NCI-H1417 treated with DMSO at 0.1 percent for 48 hours (cell line): ENCODE results near the gene CTR9.

Source experiments
- DNase-seq: peaks from one replicate; lab custom pipeline; 2025; lab: John Stamatoyannopoulos, UW

The CTR9 gene

DNA sequence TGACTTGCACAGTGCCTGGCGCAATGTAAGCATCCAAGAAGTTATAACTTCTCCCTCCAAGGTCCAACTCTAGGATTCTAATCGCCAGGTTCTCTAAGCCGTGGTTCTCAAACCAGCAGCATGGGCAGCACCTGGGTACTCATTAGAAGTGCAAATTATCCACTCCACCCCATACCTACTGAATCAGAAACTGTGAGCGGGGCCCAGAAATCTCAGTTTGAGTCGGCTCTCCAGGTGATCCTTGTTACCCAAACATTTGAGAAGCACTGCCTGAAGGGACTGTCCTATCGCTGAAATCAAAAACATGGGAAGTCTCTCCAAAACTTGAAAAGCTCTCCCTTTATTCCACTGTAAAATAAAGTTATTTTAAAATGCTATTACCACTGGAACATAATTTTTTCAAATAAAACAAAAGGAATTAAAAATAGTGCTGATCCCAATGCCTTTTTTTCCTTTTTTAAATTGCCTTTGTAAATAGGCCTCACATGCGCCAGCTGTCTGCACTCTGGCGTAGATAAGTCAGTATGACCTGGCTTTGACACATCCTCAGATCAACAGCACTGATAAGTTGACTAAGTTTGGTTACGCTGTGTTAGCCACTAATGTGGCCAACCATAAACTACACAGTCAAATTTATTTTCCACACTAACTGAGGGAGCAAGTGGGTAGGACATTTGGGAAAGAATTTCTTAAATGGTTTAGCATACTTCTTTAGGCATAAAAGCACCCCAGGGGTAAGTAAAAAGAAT is 8.4 kb upstream of the CTR9 start:
- no peak for DNase-seq

DNA sequence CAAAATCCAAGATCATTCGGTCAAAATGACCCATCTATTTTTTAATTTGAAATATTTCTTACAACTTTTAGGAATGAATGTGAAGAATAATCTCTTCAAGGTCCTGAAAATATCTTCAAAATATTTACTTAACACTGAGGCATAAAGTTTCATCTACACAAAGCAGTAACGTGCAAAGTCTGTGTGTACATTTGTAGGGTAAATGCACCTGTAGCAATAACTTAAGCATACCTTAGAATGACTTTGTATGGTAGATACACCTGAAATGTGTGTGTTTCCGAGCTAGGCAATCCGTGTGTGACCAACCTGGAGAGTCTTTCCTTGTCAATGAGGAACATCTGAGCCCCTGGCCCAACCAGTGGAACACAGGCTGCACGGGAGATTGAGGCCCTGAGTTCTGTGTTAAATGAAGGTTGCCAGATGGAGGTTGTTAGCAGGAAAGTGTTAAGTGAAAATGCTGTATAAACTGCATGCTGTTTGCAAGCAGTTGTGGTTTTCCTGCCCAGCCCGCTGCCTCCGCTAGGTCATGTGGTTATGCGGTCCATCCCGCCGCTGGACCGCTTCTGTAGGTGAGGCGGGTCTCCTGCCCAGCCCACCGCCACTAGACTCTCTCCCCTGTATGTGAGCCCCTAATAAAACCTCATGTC is 7.6 kb upstream of the CTR9 start:
- DNase-seq = no peak

DNA sequence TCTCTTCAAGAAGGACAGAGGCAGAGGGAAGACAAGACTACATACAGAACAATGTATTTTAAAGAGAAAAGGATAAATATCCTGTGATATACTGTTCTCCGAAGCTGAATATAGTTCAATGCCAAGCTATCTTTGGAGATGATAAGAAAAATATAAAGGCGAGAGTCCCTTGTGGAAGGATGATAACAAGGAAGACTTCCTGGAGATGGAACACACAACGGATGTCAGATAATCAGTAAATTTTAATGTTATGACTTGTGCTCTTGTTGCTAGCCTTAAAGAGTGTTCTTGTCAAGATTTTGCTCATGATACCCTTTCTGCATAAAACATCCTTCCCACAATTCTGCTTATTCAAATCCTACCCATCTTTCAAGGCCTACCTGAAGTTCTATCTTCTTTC is 6.8 kb upstream of the CTR9 start:
- DNase-seq = no peak

DNA sequence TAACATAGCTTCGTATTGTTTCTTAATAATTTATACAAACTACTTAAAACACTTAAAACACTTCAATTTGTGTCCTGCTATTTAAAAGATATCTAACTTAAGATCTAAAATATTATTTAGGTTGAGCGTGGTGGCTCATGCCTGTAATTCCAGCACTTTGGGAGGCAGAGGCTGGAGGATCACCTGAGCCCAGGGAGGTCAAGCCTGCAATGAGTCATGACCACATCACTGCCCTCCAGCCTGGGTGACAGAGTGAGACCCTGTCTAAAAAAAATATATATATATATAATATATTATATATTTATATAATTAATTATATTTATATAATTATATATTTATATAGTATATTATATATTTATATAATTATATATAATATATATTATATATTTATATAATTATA is 4.2 kb upstream of the CTR9 start:
- DNase-seq = no peak

DNA sequence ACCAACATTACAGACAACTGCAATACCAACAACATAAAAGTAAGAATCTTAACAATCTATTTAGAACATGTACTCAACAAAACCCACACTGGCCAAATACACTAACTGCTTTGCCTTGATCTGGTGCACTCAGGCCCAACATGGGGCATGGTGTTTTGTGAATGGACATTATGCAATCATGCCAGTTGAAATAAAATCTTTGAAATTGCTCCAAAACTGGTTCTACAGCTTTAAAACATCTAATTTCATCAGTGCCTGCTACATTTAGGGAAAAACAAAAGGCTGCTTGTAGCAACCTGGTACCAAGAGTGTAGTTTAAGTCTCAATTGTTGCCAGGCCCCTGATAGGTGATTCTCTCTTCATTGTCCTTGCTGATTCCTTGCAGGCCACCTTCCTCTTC is 3.3 kb upstream of the CTR9 start:
- no peak for DNase-seq

DNA sequence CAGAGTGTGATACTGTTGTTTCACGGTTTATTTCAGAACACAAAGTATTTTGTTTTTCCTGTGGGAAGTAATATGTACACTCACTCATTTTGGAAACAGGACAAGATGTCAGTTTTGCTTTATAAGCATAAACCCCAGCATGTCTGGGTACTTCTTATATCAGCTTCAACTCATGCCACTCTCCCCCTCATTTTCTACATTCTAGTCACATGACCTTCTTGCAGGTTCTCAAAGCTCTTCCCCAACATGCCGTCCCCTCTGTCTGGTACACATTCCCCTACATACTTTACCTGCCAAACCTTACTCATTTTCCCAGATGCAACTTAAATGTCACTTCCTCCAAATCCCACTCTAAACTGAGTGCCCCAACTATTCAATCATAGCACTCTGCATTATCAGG is 1.6 kb upstream of the CTR9 start:
- no peak for DNase-seq

DNA sequence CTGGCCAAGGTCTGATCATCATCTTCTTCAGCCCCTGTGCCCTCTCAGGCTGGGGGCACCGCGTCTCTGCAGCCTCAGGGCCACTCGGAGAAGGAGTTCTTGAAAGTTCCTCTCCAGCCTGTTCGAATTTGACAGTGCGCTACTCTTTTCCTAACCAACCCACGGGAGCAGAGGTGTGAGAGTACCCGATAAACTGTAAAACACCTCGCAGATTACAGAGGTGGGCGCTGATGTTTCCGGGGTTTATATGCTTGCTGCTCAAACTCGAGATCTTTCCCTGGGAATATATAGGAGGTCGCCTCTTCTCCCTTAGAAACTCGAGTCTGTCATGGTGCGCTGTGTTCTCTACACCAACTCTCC is 515 bp downstream of the CTR9 start:
- no peak for DNase-seq

DNA sequence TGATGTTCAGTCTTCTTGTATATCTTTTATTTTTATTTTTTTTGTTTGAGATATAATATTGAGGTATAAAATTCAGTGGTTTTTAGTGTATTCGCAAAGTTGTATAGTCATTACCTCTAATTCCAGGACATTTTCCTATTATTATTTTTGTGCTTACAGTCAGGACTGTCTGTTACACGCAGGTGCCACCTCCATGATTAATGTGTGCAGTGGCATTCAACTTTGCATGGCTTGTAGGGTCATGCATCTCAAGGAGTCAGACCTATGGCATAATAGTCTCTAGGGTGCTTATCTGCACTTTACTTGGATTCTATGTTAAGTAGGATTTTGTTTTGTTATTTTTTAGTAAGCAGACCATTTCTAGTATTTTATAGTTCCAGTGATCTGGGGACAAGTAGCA is 1.0 kb downstream of the CTR9 start:
- DNase-seq = no peak

DNA sequence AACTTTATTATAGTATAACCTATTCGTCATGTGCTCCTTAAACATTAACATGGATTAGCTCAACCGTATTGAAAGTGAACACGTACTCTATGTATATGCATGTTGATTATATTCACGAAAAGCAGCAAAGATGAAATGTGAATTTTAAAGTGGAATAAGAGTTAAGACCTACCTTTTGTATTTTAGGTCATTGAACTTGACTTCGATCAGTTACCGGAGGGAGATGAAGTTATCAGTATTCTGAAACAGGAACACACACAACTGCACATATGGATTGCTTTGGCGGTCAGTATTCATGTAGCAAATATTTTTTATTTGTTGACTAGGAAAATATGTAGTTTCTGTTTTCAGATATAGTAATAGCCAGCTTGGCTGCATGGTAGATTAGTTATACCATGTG is 1.4 kb downstream of the CTR9 start:
- DNase-seq = no peak

DNA sequence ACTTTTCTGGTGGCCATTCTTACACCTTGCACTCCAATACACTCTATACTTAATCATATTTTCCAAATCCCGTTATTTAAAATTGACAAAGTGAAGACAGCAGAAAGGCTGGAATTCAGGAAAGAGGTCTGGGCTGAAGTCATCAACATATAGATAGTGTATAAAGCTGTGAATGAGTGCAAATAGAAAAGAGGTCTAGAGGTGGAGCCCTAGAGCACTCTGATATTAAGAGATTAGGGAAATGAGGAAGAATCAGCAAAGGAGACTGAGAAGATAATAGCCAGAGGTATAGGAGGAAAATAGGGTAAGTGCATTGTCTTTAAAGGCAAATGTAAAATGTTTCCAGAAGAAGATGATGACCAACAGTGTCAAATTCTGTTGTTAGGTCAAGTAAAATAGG is 7.9 kb downstream of the CTR9 start:
- DNase-seq = no peak

DNA sequence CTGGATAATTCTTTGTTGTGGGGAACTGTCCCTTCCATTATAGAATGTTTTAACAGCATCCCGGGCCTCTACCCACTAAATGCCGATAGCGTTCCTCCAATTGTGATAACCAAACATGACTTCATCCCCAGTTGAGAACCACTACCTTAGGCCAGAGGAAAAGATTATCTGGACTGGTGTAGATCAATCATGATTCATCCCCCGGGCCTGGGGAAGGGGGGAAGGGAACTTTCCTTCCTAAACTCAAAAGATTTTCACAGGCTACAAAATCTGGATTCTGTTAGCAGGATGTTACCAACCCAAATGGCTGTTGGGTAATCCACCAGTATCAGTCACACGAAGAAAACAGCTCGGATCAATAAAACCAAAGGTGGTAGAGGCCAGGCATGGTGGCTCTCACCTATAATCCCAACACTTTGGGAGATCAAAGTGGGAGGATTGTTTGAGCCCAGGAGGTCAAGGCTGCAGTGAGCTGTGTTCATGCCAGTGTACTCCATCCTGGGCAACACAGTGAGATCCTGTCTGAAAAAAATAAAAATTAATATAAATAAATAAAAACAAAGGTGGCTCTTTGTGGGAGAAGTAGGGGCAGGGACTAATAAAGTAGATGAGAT is 10.1 kb downstream of the CTR9 start:
- DNase-seq = no peak

DNA sequence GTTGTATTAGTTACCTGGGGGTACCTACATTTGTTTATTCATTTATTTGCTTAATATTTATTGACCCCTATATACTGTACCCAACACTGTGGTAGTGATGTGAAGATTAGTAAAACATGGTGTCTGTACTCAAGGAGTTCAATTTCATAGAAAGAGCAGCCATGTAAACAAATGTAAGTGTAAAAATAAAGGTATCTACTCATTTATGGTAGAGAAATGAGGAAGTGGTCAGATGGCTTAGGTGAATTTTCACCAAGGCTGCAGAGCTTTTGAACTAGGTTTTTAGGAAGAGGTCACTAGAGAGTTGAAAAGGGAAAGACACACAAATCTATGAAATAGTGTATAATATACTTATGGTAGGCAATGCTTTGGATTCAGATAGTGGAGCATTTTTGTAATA is 11.1 kb downstream of the CTR9 start:
- DNase-seq = no peak

DNA sequence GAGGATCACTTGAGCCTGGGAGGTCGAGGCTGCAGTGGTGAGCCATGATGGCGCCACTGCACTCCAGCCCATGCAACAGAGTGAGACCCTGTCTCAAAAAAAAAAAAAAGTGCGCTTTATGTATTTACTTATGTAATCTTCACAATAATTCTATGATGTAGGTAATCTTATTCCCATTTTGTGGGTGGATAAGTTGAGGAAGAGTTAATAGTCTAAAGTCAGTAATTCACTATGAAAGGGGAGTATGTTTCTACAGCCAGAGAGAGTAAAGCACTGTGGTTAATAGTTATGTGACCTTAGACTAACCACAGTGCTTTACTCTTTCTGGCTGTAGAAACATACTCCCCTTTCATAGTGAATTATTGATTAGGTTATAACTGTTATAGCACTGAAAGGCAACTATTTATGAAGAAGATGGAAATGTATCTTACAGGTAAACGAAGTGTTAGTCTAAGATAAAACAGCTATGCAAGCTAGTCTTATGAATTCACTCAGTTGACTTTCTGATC is 11.9 kb downstream of the CTR9 start:
- no peak for DNase-seq

DNA sequence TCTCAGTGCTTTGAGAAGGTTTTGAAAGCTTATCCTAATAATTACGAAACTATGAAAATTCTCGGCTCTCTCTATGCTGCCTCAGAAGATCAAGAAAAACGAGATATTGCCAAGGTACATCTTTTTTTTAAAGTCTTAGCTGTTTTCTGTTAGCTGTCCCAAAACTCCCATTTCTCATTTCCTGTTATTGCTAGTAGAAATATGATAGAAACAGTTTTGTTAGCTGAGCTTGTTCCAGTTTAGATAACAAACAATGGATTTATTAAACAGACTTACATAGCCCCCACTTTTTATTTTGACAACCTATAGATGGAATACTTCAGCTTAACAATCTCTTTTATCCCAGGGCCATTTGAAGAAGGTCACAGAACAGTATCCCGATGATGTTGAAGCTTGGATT is 12.7 kb downstream of the CTR9 start:
- no peak for DNase-seq

DNA sequence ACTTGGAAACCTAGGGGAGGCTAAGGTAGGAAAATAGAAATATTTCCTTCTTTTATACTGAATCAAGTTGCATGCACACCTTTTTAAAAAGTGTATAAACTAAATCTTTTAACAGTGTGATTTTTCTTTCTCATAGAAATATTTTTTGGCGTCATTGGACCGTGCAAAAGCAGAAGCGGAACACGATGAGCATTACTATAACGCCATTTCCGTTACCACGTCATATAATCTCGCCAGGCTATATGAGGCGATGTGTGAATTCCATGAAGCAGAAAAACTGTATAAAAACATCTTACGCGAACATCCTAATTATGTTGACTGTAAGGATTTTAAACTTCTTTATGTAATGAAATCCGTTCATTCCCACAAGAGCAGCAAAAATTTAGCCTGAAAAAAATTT is 13.4 kb downstream of the CTR9 start:
- no peak for DNase-seq

DNA sequence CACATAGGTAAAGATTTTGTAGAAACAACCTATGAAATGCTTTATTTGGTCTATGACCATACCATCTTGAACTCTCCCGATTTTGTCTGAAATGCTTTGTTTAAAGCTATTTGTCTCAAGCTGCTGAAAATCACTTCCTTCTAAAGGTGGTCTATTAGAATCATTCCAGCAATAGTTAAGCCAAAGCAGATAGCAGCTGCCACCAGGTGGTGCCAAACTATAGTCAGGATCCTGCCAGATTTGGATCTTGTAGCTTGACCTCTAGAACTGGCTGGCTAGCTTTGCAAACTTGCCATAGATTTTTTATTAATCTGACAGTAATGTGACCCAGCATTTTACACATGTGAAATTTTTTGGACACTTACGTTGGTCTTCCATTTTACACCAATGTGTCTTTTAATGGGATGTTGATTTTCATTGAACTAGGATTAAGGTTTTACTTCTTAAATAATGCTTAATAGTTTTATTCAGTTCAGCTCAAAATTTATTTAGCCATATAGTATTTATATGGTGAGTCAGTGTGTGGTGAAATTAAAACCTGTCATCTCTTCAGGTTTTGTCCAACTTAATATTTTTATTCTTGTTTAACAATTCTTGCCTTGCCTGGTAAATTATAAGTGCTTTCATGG is 19.7 kb downstream of the CTR9 start:
- DNase-seq = no peak

DNA sequence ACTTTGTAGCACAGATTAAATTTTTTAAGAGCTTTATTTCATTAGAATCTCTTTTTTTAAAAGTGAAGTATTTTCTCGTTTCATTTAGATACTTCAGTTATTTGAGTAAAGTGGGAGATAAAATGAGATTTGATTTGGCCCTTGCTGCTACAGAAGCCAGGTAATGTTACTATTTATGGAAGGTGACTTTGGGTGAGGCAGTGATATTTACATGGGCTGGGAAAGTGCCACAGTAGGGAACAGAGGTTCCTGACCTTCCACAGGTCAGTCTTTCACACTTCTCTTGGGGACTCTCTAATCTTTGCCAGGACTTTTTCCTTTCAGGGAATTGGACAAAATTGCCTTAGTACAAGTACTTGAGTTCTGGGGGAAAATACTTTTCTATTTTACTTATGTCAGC is 20.4 kb downstream of the CTR9 start:
- no peak for DNase-seq

DNA sequence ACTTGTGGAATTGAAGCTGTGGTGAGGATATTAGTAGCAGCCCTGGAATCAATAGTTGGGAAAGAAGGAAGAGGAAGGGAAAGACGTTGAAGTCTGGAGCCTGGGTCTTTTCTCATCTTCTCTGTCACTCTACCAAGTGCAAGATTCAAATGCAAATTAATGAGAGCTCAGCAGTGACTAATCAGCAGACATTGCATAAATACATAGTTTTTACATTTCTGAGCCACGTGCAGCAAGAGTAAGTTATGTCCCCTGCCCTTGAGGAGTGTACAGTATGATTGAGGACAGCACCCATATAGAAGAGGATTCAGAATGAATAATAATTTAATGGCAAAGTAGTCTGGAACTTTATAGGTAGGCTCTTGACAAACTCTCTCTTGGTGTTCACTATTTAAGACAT is 23.8 kb downstream of the CTR9 start:
- no peak for DNase-seq

DNA sequence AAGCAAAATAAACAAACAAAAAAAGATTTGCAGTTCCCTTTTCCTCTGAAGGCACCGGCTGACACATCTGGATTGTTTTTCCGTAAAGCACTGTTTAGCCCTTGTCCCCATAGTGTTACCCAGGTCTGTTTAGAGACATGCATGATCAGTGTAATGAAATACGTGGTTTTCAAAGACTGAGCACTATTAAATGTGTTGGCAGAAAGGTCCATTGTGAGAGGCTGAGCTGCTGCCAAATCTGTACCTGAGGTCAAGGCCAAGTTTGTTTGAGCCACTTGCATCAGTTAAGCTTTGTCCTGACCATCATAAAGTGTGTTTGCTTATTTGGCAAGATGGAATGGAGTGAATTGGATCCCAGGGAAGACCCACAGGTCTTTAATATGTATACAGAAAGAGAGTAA is 26.3 kb downstream of the CTR9 start:
- DNase-seq = no peak

DNA sequence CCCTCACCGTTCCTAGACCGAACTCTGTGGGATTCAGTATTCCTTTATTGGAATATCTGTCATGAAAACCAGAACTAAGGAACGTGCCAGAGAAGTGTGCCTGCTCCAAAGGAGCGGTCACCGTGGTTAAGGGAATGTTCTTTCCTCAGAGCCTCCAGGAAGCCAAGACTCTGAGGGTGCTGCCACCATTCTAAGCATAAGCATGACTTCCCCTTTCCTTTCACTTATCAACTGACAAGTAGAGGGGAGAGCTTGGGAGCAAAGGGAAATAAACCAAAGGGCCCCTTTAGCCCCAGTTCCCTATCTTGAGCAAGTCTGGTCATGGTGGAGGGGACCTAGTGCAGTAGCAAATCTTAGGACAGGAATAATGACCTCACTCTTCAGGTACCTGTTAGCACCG is 26.8 kb downstream of the CTR9 start:
- DNase-seq = no peak

DNA sequence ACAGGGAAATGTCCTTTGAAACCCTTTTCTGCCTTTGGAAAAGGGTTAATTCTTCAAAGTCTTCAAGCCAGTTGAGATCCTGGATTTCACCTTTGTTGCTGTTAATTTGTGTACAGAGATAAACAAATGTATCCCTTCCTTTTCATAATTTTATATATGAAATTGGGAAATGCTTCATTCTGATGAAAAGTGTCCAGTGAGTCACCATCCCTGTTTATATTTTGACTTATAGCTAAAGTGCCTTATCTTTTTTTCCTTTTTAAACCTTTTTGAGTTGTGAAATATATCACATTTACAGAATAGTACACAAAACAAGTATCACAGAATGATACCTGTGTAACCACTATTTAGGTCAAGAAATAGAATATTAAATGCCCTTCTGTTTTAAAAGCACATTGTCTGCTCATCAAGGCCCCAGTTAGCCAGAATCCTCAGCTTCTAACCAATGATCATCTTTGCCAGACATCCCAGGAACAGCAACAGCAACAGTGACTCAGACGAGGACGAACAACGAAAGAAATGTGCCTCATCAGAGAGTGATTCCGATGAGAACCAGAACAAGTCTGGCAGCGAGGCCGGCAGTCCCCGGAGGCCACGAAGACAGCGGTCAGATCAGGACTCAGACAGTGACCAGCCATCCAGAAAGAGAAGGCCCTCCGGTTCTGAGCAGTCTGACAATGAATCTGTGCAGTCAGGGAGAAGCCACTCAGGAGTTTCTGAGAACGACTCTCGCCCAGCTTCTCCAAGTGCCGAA is 27.3 kb downstream of the CTR9 start:
- DNase-seq = no peak

DNA sequence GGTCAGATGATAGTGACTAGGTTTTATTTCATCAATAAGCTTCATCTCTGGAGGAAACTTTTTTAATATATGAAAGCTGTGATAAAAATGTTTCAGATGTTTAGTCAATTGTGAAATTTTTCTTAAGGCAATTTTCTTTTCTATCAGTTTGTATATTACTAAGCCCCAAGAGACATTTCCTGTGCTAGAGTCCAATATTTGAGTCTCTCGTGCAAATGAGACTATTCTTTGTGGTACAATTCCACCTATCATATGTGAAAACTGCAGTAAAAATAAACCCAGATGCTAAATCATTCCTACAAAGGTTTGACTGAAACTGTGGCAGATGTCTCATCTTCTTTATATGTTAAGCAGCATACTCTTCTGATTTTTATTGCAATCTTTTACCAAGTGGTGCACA is 28.0 kb downstream of the CTR9 start:
- DNase-seq = no peak
